Breast epithelium (tissue), 3 donors: ENCODE results near the gene KRTAP19-5.

Experiments
- POLR2A ChIP-seq: fragments of 450-650 bp; IDR thresholded peaks from one replicate; pipeline ENCODE4 v1.6.1; 2016; ENCODE audit warnings: antibody characterized with exemption, mild to moderate bottlenecking, moderate library complexity
- POLR2AphosphoS5 ChIP-seq, 3 donors: sonication (generic); formaldehyde crosslinking; IDR thresholded peaks; one replicate each; pipeline ENCODE4 v1.6.1; 2017; ENCODE audit warnings: antibody characterized with exemption in 3 of 3
- TF ChIP-seq, protein P1 (sequence below), 3 donors: fragments of 450-650 bp; IDR thresholded peaks; one replicate each; pipeline ENCODE4 v1.5.1; 2016 to 2017; ENCODE audit warnings: antibody characterized with exemption in 3 of 3, mild to moderate bottlenecking in 3 of 3, moderate library complexity in 3 of 3

DNA sequence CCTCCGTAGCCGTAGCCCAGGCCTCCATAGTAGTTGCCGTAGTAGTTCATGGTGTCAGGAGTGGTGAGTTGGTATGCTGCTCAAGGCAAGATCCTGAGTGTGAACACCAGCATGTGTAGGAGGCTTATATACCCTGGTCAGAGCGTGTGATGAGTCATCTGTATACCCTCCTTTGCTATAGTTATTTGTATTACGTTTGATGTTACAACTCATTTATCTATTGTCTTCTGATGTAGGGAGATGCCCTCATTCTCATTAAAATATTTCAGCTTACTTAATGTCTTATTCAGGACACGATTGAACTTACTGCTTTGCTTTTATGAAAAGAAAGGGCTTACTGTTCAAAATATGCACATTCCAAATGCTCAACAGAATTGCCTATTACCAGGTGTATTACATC lies at the start of gene KRTAP19-5:
- TF ChIP-seq, protein P1, sequence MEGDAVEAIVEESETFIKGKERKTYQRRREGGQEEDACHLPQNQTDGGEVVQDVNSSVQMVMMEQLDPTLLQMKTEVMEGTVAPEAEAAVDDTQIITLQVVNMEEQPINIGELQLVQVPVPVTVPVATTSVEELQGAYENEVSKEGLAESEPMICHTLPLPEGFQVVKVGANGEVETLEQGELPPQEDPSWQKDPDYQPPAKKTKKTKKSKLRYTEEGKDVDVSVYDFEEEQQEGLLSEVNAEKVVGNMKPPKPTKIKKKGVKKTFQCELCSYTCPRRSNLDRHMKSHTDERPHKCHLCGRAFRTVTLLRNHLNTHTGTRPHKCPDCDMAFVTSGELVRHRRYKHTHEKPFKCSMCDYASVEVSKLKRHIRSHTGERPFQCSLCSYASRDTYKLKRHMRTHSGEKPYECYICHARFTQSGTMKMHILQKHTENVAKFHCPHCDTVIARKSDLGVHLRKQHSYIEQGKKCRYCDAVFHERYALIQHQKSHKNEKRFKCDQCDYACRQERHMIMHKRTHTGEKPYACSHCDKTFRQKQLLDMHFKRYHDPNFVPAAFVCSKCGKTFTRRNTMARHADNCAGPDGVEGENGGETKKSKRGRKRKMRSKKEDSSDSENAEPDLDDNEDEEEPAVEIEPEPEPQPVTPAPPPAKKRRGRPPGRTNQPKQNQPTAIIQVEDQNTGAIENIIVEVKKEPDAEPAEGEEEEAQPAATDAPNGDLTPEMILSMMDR (IDR thresholded peaks at IDR 0.05): no peak
- TF ChIP-seq POLR2AphosphoS5 (IDR thresholded peaks at IDR 0.05): no peak
- TF ChIP-seq POLR2A: no peak
